Measurements from ENCODE around the gene DUS1L. TPM values are rescaled to one million over a fixed set of nuclear protein-coding genes. Genes with fewer than 3 reads are reported as not detected.

Gene DUS1L
- polyA plus RNA-seq, 1 donor = 90.4 TPM

DNA sequence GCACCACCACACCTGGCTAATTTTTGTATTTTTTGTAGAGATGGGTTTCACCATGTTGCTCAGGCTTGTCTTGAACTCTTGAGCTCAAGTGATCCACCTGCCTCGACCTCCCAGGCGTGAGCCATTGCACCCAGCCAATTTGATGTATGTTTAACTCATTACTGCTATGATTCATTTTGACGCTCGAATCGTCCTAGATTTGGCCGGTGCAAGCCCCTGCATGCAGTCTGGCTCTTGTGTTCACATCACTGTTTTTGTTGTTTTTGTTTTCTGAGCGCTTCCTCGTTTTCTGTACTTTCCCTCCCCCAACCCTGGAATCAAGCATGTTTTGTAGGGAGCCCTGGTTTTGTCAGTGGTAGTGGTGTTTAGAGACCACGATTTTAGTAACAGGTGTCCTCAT lies 7.8 kb upstream of the DUS1L start:
- DNase-seq = no peak
- H3K9me3 ChIP-seq (ENCODE audit: control insufficient read depth, low read depth, low read length) = no peaks in the 10 kb centered on the region
- no peaks in the 10 kb centered on the region for H3K36me3 ChIP-seq (ENCODE audit: control insufficient read depth, insufficient read depth, low read length)
- no peak overlapping the region for H3K27ac ChIP-seq (ENCODE audit: low read length)
- H3K4me3 ChIP-seq (ENCODE audit: low read length) = no peak overlapping the region
- H3K4me1 ChIP-seq (ENCODE audit: control insufficient read depth, insufficient read depth, low read length) = peaks cover 3% of the 10 kb centered on the region
- WGBS (ENCODE audit: insufficient coverage, low lambda C conversion rate) = 100% methylated on average over 1 of the region's 9 CpGs
- H3K27me3 ChIP-seq (ENCODE audit: control insufficient read depth, insufficient read depth, low read length) = no peaks in the 10 kb centered on the region

GRCh38 chr17:82072827-82073226 lies 7.2 kb upstream of the DUS1L start:
- no peaks in the 10 kb centered on the region for H3K9me3 ChIP-seq (ENCODE audit: control insufficient read depth, low read depth, low read length)
- no peak overlapping the region for H3K4me3 ChIP-seq (ENCODE audit: low read length)
- H3K27me3 ChIP-seq (ENCODE audit: control insufficient read depth, insufficient read depth, low read length) = no peaks in the 10 kb centered on the region
- DNase-seq = no peak
- WGBS (ENCODE audit: insufficient coverage, low lambda C conversion rate) = no CpG with 5 or more reads among the region's 6 CpGs
- no peak overlapping the region for H3K27ac ChIP-seq (ENCODE audit: low read length)
- H3K4me1 ChIP-seq (ENCODE audit: control insufficient read depth, insufficient read depth, low read length) = peaks cover 1% of the 10 kb centered on the region
- no peaks in the 10 kb centered on the region for H3K36me3 ChIP-seq (ENCODE audit: control insufficient read depth, insufficient read depth, low read length)

- no peak overlapping the region for H3K27ac ChIP-seq (ENCODE audit: low read length)
- no peaks in the 10 kb centered on the region for H3K36me3 ChIP-seq (ENCODE audit: control insufficient read depth, insufficient read depth, low read length)
- H3K27me3 ChIP-seq (ENCODE audit: control insufficient read depth, insufficient read depth, low read length) = no peaks in the 10 kb centered on the region
- no peak overlapping the region for H3K4me3 ChIP-seq (ENCODE audit: low read length)
- H3K4me1 ChIP-seq (ENCODE audit: control insufficient read depth, insufficient read depth, low read length) = peaks cover 4% of the 10 kb centered on the region
- DNase-seq = no peak
- no peaks in the 10 kb centered on the region for H3K9me3 ChIP-seq (ENCODE audit: control insufficient read depth, low read depth, low read length)
Measured at GRCh38 chr17:82070611-82071010, 5.0 kb upstream of the DUS1L start.

DNA sequence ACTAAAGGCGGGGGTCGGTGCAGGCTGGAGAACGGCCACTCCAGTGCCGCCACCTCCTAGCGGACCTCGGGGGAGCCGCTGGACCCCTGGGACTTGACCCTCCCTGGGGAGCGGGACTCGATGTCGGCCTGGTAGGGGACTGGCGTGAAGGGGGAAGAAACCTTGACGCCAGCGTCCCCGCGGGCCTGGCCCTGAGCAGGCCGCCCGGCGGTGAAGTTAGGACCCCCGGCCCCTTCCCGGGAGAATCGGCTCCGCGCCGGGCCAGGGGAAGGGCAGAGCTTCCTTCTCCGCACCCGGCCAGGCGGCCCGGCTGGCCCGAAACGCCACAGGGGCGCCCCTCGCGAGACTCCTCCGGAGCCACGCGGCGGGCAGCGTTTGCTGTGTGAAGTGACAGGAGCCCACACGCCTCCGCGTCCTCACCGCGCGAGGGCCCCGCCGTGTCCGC lies 389 bp downstream of the DUS1L start:
- Histone ChIP-seq H3K27ac (ENCODE audit: low read length) (no peak overlapping the region), H3K36me3 (ENCODE audit: control insufficient read depth, insufficient read depth, low read length) (peaks cover 36% of the 10 kb centered on the region), H3K9me3 (ENCODE audit: control insufficient read depth, low read depth, low read length) (no peaks in the 10 kb centered on the region), H3K4me3 (ENCODE audit: low read length) (peak overlapping the region; percentile 88), H3K27me3 (ENCODE audit: control insufficient read depth, insufficient read depth, low read length) (no peaks in the 10 kb centered on the region), H3K4me1 (ENCODE audit: control insufficient read depth, insufficient read depth, low read length) (peaks cover 12% of the 10 kb centered on the region)
- no CpG with 5 or more reads among the region's 47 CpGs for WGBS (ENCODE audit: insufficient coverage, low lambda C conversion rate)
- DNase-seq = no peak

DNA sequence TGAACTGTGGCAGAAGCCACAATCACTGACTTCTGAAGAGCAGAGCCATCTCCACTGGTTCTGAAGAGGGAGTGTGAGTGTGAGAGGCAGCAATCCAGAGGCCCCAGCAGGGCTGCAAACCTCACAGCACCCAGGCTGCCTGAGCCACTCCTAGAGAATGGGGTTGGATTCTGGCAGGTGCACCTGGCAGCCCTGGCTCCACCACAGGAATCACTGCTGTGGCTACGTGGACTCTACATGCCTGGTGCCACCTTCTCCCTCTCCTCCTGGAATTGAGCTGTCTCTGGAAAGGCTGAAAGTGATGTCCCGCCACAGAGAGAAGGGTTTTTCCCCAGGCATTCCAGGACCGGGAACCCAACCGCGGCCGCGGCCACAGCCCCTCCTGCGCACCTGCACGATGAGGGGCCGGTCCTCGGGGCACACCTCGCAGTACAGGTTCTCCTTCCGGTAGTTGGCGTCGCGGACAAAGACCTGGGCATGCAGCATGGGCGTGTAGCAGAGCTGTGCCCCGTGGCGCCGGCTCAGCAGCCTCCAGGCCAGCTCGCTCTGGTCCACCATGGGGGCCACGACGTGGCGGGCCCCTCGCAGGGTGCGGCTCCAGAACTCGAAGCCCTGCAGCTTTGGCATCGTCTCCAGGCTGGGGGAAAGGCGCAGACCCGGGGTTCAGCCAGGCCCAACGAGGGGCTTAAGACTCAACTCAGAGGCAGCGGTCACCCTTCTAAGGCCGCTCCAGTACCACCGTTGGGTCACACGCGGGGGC lies 991 bp downstream of the DUS1L start:
- no CpG with 5 or more reads among the region's 36 CpGs for WGBS (ENCODE audit: insufficient coverage, low lambda C conversion rate)
- Histone ChIP-seq H3K9me3 (ENCODE audit: control insufficient read depth, low read depth, low read length) (no peaks in the 10 kb centered on the region), H3K36me3 (ENCODE audit: control insufficient read depth, insufficient read depth, low read length) (peaks cover 42% of the 10 kb centered on the region), H3K27me3 (ENCODE audit: control insufficient read depth, insufficient read depth, low read length) (no peaks in the 10 kb centered on the region), H3K4me3 (ENCODE audit: low read length) (peak overlapping the region; percentile 88), H3K27ac (ENCODE audit: low read length) (no peak overlapping the region), H3K4me1 (ENCODE audit: control insufficient read depth, insufficient read depth, low read length) (peaks cover 12% of the 10 kb centered on the region)
- peak in 1 of 2 donors; percentile 30 for DNase-seq

DNA sequence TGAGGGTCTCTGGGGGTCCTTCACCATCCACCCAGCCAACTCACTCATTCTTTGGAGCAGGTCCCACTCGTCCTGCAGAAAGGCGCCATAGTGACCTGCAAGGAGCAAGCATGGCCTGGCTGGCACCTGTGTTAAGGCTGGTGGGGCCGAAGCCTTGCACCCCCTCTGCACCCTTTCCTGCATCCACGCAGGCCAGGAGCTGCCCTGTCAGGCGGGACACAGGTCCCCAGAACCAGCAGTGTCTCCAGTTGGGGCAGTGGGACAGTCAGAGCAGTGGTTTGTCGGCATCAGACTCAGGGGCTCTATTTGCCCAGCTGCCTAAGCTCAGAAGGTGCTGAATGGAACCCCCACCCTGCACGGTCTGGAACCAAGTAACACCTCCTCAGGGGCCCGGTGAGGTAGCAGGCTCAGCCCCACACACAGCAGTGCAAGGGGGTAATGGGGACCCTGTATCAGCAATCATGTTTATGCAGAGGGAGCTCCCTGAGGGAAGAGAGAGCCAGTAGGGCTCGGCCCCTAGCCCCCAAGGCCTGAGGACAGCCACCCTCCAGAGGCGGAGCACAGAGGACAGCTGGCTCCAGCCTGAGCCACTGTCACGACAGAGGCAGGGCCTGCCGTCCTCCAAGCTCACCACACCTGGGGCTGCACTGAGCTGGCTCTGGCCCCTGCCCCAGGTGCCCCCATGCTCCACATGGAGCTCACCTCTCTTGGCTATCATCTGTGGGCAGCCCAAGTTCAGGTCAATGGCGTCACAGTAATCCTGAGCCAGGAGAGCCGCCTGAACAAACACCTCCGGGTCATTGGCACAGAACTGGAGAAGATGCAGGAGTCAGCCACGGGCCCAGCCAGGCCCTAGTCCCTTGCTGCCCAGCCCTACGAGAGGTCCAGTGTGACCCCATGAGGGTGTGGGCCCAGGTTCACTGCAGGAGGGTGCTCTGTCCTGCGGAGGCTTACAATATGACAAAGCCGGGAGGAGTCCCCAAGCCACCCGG lies 1.9 kb downstream of the DUS1L start:
- Histone ChIP-seq H3K36me3 (ENCODE audit: control insufficient read depth, insufficient read depth, low read length) (peaks cover 49% of the 10 kb centered on the region), H3K9me3 (ENCODE audit: control insufficient read depth, low read depth, low read length) (no peaks in the 10 kb centered on the region), H3K4me1 (ENCODE audit: control insufficient read depth, insufficient read depth, low read length) (peaks cover 12% of the 10 kb centered on the region), H3K27me3 (ENCODE audit: control insufficient read depth, insufficient read depth, low read length) (no peaks in the 10 kb centered on the region), H3K4me3 (ENCODE audit: low read length) (no peak overlapping the region), H3K27ac (ENCODE audit: low read length) (no peak overlapping the region)
- DNase-seq = no peak
- no CpG with 5 or more reads among the region's 20 CpGs for WGBS (ENCODE audit: insufficient coverage, low lambda C conversion rate)

DNA sequence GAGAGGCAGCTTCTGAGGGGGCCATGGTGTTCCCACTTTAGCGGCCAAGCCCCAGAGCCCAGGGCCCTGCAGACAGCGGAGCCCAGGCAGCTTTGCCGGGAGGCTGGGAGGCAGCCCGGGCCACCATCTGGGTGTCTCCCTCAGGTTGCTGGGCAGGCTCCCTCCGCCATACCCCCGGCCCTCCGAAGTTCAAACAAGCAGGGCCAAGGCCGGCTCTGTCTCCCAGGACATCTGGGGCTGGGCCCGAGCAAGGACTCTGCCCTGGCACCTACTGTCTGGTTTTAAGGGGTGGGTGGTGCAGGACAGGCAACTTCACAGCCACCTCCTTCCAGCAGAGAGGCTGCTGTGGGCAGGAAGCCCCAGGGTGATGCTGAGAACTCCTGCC lies 2.6 kb downstream of the DUS1L start:
- DNase-seq = no peak
- Histone ChIP-seq H3K27me3 (ENCODE audit: control insufficient read depth, insufficient read depth, low read length) (no peaks in the 10 kb centered on the region), H3K4me1 (ENCODE audit: control insufficient read depth, insufficient read depth, low read length) (peaks cover 12% of the 10 kb centered on the region), H3K4me3 (ENCODE audit: low read length) (no peak overlapping the region), H3K27ac (ENCODE audit: low read length) (no peak overlapping the region), H3K9me3 (ENCODE audit: control insufficient read depth, low read depth, low read length) (no peaks in the 10 kb centered on the region), H3K36me3 (ENCODE audit: control insufficient read depth, insufficient read depth, low read length) (peaks cover 57% of the 10 kb centered on the region)
- no CpG with 5 or more reads among the region's 9 CpGs for WGBS (ENCODE audit: insufficient coverage, low lambda C conversion rate)

DNA sequence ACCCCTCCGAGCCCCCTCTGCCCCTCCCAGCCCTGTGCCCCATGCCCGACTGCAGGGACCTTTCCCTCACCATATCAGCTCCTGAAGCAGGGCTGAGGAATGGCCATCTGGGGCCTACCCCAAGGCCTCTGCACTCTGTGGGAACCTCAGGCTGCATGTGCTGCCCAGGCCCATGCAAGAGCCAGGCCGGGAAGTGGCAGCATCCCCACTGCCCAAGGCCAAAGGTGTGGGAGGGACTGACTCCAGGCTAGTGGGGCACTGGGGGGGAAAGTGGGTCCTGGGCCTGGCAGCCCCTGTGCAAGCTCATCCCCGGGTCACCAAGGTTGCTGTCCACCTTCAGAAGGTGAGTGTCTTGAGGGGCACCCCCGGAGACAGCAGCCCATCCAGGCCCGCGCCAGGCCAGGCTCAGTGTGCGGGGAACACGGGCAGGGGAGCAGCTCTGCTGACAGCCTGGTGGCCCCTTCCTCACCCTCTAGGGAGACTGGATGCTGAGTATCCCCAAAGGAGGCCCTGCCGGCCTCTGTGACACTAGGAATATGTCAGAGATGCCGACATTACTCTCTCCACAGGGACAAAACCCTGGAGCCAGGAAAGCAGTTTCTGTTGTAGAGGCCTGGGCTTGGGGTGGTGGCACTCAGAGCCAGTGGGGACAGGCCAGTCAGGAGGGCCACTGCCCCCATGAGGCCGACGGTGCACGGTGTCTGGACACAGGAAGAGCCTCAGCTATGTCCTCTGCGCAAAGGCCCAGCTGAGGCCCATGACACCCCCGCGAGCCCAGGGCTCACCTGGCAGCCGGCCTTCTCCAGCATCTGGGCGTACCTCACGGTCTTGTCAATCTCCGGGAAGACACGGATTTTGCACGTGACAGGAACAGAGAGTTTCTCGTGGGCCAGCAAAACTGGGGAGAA lies 3.3 kb downstream of the DUS1L start:
- Histone ChIP-seq H3K27ac (ENCODE audit: low read length) (no peak overlapping the region), H3K27me3 (ENCODE audit: control insufficient read depth, insufficient read depth, low read length) (no peaks in the 10 kb centered on the region), H3K9me3 (ENCODE audit: control insufficient read depth, low read depth, low read length) (no peaks in the 10 kb centered on the region), H3K4me3 (ENCODE audit: low read length) (no peak overlapping the region), H3K4me1 (ENCODE audit: control insufficient read depth, insufficient read depth, low read length) (peaks cover 12% of the 10 kb centered on the region), H3K36me3 (ENCODE audit: control insufficient read depth, insufficient read depth, low read length) (peaks cover 63% of the 10 kb centered on the region)
- DNase-seq = no peak
- no CpG with 5 or more reads among the region's 24 CpGs for WGBS (ENCODE audit: insufficient coverage, low lambda C conversion rate)

- Histone ChIP-seq H3K4me3 (ENCODE audit: low read length) (no peak overlapping the region), H3K4me1 (ENCODE audit: control insufficient read depth, insufficient read depth, low read length) (peaks cover 12% of the 10 kb centered on the region), H3K36me3 (ENCODE audit: control insufficient read depth, insufficient read depth, low read length) (peaks cover 73% of the 10 kb centered on the region), H3K9me3 (ENCODE audit: control insufficient read depth, low read depth, low read length) (no peaks in the 10 kb centered on the region), H3K27me3 (ENCODE audit: control insufficient read depth, insufficient read depth, low read length) (no peaks in the 10 kb centered on the region), H3K27ac (ENCODE audit: low read length) (no peak overlapping the region)
- no peak for DNase-seq
- no CpG with 5 or more reads among the region's 34 CpGs for WGBS (ENCODE audit: insufficient coverage, low lambda C conversion rate)
Measured at GRCh38 chr17:82061047-82061925, 4.3 kb downstream of the DUS1L start.

All from large intestine (tissue), 3 donors.